ENCODE measurements around the gene ALKBH7. TPM values are rescaled to one million over a fixed set of nuclear protein-coding genes. Genes with fewer than 3 reads are reported as not detected.

ALKBH7 gene
- total RNA-seq, 4 donors from 2014 or later: 26.9 to 78.9 (median 60.2) TPM

DNA sequence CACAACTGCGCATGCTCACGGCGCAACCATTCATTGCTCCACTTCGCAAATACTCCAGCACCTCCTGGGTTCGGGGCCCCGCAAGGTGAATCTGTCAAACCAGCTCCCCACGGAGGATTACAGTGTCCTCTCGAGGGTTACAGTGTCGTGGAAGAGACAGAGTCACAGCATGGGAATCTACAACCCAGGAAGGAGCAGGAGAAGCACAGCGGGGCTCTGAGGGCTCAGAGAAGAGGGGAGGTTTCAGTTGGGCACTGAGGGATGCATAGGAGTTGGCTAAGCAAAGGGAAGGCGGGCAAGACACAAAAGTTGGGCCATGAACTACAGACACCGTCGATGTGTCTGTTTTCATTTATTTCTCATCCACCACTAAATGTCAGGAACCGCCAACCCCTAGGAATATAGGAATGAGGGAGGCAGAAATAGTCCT lies 21.4 kb downstream of the ALKBH7 start:
- TF ChIP-seq, protein P1, sequence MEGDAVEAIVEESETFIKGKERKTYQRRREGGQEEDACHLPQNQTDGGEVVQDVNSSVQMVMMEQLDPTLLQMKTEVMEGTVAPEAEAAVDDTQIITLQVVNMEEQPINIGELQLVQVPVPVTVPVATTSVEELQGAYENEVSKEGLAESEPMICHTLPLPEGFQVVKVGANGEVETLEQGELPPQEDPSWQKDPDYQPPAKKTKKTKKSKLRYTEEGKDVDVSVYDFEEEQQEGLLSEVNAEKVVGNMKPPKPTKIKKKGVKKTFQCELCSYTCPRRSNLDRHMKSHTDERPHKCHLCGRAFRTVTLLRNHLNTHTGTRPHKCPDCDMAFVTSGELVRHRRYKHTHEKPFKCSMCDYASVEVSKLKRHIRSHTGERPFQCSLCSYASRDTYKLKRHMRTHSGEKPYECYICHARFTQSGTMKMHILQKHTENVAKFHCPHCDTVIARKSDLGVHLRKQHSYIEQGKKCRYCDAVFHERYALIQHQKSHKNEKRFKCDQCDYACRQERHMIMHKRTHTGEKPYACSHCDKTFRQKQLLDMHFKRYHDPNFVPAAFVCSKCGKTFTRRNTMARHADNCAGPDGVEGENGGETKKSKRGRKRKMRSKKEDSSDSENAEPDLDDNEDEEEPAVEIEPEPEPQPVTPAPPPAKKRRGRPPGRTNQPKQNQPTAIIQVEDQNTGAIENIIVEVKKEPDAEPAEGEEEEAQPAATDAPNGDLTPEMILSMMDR (IDR thresholded peaks at IDR 0.05; ENCODE audit: low read depth): no peak

DNA sequence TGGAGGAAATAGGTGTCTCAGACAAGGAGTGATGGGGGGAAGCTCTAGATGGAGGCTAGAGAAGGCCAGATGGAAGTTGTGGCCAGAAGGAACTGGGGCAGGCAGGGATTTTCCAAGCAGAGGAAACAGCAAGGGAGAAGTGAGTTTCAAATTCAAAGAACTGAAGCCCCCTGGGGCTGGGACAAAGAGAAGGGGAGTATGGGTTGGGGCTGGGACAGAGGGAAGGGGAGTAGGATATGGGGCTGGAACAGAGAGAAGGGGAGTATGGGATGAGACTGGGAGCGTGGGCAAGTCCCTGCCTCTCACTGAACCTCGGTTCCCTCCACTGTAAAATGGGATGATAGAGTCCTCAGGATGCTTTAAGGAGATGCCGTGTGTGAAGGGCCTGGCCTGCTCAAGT lies 22.2 kb downstream of the ALKBH7 start:
- TF ChIP-seq, protein P1 (IDR thresholded peaks at IDR 0.05; ENCODE audit: low read depth): no peak

DNA sequence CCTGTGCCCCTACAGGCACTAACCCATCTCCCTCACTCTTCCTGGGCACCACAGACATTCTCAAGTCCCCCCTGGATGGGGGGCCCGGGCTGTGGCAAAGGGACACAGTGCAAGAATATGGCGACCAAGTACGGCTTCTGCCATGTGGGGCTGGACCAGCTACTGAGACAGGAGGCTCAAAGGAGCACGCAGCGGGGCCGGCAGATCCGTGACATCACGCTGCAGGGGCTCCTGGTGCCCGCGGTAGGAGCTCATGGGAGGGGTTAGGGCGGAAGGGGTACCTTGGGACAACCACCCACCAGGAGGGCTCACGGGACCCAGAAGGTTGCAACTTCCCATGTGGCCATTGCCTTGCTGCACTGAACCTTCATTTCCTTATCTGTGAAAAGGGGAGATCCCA lies 23.7 kb downstream of the ALKBH7 start:
- TF ChIP-seq, protein P1 (IDR thresholded peaks at IDR 0.05; ENCODE audit: low read depth): no peak

DNA sequence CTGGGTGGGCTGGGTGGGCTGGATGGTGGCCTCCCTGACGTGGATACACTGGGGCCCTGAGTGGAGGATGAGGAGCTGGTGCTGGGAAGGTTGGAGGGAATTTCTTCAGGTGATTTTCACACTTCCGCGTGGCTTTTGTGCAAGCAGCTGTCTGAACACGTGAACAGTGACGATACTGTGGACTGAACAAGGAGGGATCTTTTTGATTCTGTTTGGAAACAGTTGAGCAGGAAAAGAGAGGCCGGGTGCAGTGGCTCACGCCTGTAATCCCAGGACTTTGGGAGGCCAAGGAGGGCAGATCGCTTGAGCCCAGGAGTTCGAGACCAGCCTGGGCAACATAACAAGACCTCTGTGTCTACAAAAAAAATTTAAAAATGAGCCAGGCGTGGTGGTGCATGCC lies 29.5 kb downstream of the ALKBH7 start:
- TF ChIP-seq, protein P1 (IDR thresholded peaks at IDR 0.05; ENCODE audit: low read depth): no peak

DNA sequence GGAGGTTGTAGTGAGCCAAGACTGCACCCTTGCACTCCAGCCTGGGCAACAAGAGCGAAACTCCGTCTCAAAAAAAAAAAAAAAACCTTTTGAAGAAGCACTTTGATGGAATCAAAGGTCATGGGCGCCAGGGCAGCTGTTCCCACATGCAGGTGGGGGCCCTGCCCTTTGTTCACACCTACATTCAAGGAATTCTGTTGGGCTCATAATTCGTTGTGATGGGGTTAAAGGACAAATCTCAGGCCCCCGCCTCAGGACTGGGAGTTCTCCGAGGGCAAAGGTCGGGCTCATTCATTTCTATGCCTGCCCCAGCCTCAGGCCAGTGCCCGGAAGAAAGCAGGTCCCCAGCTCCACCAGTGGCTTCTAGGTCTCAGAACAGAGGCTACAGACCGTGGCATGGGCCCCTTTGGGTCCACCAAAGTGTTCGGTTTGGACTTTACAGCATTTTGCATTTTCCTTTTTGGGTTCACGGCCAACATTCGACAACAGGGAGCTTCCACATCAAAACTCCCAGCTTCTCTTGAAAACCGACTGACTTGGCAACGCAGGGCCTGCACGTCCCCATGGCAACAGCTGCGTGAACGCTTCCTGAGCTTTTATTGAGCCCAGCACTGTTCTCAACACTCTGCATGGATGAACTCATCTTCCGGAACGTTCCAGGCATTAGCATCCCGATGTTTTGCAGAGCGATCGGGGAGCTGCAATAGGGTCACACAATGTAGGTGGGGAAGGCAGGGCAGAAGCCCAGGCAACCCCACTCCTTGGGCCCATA lies 30.4 kb downstream of the ALKBH7 start:
- TF ChIP-seq, protein P1 (IDR thresholded peaks at IDR 0.05; ENCODE audit: low read depth): no peak

DNA sequence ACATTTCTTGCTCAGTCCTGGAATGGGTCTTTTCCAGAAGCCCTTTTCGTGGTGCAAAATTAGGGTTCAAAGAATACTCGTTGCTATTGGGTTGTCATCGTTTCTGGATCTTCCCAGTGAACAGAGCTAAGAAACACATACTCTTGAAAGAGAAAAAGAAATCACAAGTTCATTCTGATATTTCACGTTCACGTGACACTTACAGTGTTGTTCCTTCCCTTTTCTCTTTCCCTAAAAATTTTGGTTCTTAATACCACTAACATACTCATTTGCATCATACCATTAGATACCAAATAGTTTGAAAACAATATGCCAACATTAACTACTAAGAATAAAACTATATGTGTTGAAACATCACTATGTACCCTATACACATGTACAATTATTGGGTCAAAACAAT lies 33.8 kb downstream of the ALKBH7 start:
- TF ChIP-seq, protein P1 (IDR thresholded peaks at IDR 0.05; ENCODE audit: low read depth): no peak

DNA sequence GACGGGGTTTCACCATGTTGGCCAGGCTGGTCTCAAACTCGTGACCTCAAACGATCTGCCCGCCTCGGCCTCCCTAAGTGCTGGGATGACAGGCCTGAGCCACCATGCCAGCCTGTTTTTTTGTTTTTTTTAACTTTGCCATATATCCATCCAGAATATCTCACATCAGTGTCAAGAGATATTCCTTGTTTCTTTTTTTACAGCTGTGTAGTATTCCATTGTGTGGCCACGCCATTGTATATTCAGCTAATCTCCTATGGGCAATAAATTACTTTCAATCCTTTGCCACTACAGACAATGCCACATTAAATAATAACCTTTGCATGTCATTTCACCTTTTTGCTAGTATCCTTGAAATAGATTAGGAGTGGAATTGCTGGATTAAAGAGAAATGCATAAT lies 36.8 kb downstream of the ALKBH7 start:
- TF ChIP-seq, protein P1 (IDR thresholded peaks at IDR 0.05; ENCODE audit: low read depth): no peak

All from subcutaneous adipose tissue (tissue), 4 donors.